ENCODE data around the gene ATXN2L.

DNA sequence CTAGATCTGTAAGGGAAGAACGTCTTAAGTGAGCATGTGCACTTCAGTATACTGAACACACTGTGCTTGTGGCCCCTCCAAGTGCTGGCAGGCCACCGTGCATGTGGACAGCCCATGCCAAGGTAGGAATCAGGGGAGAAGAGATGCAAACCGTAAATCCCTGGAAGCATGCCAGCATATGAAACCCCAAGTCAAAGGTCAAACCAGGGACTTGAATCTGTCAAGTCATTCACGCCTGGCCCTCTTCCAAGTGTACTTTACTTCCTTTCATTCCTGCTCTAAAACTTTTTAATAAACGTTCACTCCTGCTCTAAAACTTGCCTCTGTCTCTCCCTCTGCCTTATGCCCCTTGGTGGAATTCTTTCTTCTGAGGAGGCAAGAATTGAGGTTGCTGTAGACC is 2.8 kb upstream of the ATXN2L start:
- TF ChIP-seq SIN3A (IDR thresholded peaks at IDR 0.05; ENCODE audit: borderline replicate concordance, insufficient read depth, low read length) (no peak), POLR2AphosphoS5 (IDR thresholded peaks at IDR 0.05; ENCODE audit: low read depth, low read length) (no peak), REST (IDR thresholded peaks at IDR 0.05; ENCODE audit: insufficient read depth in 1 of 2, low read depth in 2 of 2, low read length in 2 of 2) (no peak)
